ENCODE data around the gene CD81.

- TF ChIP-seq TAF1 (IDR thresholded peaks at IDR 0.05; ENCODE audit: low read depth) (no peak), RAD21 (IDR thresholded peaks at IDR 0.05; ENCODE audit: low read depth) (no peak), REST (IDR thresholded peaks at IDR 0.05; ENCODE audit: low read depth) (no peak), MAX (IDR thresholded peaks at IDR 0.05) (no peak), YY1 (IDR thresholded peaks at IDR 0.05; ENCODE audit: low read depth) (no peak), EP300 (IDR thresholded peaks at IDR 0.05; ENCODE audit: borderline replicate concordance) (no peak), FOXM1 (IDR thresholded peaks at IDR 0.05; ENCODE audit: borderline replicate concordance, low read depth) (no peak), EGR1 (IDR thresholded peaks at IDR 0.05) (no peak), USF1 (IDR thresholded peaks at IDR 0.05) (no peak), TCF12 (IDR thresholded peaks at IDR 0.05; ENCODE audit: low read depth) (no peak), NFIC (IDR thresholded peaks at IDR 0.05) (no peak)
Measured at GRCh38 chr11:2368851-2369180, 8.3 kb upstream of the CD81 start.

Data from Ishikawa (cell line).